Kidney (tissue), 14 donors: ENCODE results near the gene TEX12. TPM values are rescaled to one million over a fixed set of nuclear protein-coding genes. Genes with fewer than 3 reads are reported as not detected.

Source experiments
- DNase-seq, 5 donors: peaks; one replicate each; pipeline ENCODE4 v3.0.0-alpha.2; 2013 to 2020
- FAIRE-seq: peaks from 2 replicates; lab custom pipeline; 2012; peaks lifted over from hg19 to GRCh38; lab: Jason Lieb, UNC
- H3K27ac ChIP-seq, 2 donors: one replicate each; pipeline ENCODE4 v1.7.0; 2013; ENCODE audit warnings: low read depth in 2 of 2, low read length in 2 of 2, inconsistent platforms in 1 of 2
- H3K27me3 ChIP-seq: one replicate; pipeline ENCODE4 v1.7.1; 2013; ENCODE audit warnings: low read length, inconsistent platforms; ENCODE audit not compliant: control insufficient read depth, insufficient read depth
- H3K36me3 ChIP-seq, 3 donors: one replicate each; pipeline versions ENCODE4 v1.7.0 to v1.7.1; 2013; ENCODE audit warnings: low read length in 3 of 3, control low read depth in 1 of 3, inconsistent platforms in 1 of 3; ENCODE audit not compliant: insufficient read depth in 3 of 3, control insufficient read depth in 2 of 3
- H3K4me1 ChIP-seq, 3 donors: one replicate each; pipeline versions ENCODE4 v1.7.0 to v1.7.1; 2013; ENCODE audit warnings: low read length in 3 of 3, inconsistent platforms in 1 of 3, low read depth in 1 of 3; ENCODE audit not compliant: control insufficient read depth in 2 of 3, insufficient read depth in 2 of 3
- H3K4me3 ChIP-seq, 3 donors: one replicate each; pipeline versions ENCODE4 v1.7.0 to v1.8.1; 2013; ENCODE audit warnings: low read length in 3 of 3, control low read depth in 1 of 3, inconsistent platforms in 1 of 3
- H3K9ac ChIP-seq, 3 donors: one replicate each; pipeline versions ENCODE4 v1.7.0 to v1.7.1; 2013; ENCODE audit warnings: low read length in 3 of 3, control low read depth in 1 of 3, inconsistent platforms in 1 of 3
- H3K9me3 ChIP-seq, 3 donors: one replicate each; pipeline versions ENCODE4 v1.7.0 to v1.7.1; 2013; ENCODE audit warnings: low read length in 3 of 3, control low read depth in 1 of 3, inconsistent platforms in 1 of 3; ENCODE audit not compliant: control insufficient read depth in 2 of 3, insufficient read depth in 1 of 3
- intact Hi-C: fragments of 100-400 bp; cut with DNase I; formaldehyde crosslinking; loops from one replicate; pipeline ENCODE4 v1.11.1; 2022
- polyA plus RNA-seq: library from polyadenylated mRNA; stranded (reverse); fragments of 350-450 nt; fragmentation: Illumina TruSeq; extraction: RNeasy Lipid Tissue Mini Kit (QIAGEN cat#74804); gene quantifications from one replicate; pipeline ENCODE4 v1.2.3, GENCODE V29; 2014; ENCODE audit warnings: low read depth, low replicate concordance; ENCODE audit not compliant: insufficient read depth
- total RNA-seq: library from RNA; stranded (reverse); fragmentation: NEBNext Ultra II Directional; extraction: Animal tissue kit (Norgen Biotek cat#: 25700); gene quantifications from one replicate; pipeline ENCODE4 v1.2.1, GENCODE V29; 2021
- TF ChIP-seq, protein P1 (sequence below): IDR thresholded peaks from 3 replicates; pipeline ENCODE4 v1.5.1; 2012; ENCODE audit warnings: mild to moderate bottlenecking, moderate library complexity, borderline replicate concordance; ENCODE audit not compliant: insufficient read depth; ENCODE audit errors: extremely low read depth
- donor health status: control.
- donor health status: control.
- donor health status: control.
- donor health status: control.
- donor health status: control.
- donor health status: DM: yes; HTN: yes; CAD: no.
- donor health status: Normal renal cell carcinoma (clear cell type).

The TEX12 gene
- total and polyA plus RNA-seq, 2 donors from 2014 or later = not detected

DNA sequence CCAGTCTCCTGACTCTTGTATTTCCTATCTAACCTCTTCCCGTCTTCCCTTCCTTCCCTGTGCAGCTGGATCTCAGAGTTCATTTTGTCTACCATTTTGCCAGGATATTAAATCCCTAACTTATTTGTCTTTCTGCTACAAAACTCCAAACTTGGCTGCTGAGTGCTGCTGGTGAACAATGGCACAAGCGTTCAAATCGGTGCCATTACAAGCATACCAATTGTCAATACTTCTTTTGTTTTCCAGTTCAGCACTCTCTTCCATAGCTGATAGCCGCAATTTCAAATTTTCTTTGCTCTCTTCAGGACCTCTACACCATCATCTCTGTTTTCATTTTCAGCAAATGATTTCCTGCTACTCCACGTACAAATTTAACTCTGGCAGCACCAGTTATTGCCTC, 16.7 kb upstream of the TEX12 start:
- no peak for DNase-seq
- H3K9ac ChIP-seq = no peak overlapping the region
- H3K27me3 ChIP-seq = no peaks in the 10 kb centered on the region
- H3K36me3 ChIP-seq = no peaks in the 10 kb centered on the region
- H3K27ac ChIP-seq = no peak overlapping the region
- TF ChIP-seq, protein P1, sequence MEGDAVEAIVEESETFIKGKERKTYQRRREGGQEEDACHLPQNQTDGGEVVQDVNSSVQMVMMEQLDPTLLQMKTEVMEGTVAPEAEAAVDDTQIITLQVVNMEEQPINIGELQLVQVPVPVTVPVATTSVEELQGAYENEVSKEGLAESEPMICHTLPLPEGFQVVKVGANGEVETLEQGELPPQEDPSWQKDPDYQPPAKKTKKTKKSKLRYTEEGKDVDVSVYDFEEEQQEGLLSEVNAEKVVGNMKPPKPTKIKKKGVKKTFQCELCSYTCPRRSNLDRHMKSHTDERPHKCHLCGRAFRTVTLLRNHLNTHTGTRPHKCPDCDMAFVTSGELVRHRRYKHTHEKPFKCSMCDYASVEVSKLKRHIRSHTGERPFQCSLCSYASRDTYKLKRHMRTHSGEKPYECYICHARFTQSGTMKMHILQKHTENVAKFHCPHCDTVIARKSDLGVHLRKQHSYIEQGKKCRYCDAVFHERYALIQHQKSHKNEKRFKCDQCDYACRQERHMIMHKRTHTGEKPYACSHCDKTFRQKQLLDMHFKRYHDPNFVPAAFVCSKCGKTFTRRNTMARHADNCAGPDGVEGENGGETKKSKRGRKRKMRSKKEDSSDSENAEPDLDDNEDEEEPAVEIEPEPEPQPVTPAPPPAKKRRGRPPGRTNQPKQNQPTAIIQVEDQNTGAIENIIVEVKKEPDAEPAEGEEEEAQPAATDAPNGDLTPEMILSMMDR = no peak
- no peaks in the 10 kb centered on the region for H3K9me3 ChIP-seq
- no peaks in the 10 kb centered on the region for H3K4me1 ChIP-seq
- FAIRE-seq = no peak
- no peak overlapping the region for H3K4me3 ChIP-seq
- intact Hi-C loops = no loop called here

GRCh38 chr11:112156153-112156955, 10.8 kb upstream of the TEX12 start:
- Histone ChIP-seq H3K4me1 (no peaks in the 10 kb centered on the region), H3K9ac (no peak overlapping the region), H3K36me3 (no peaks in the 10 kb centered on the region), H3K27ac (no peak overlapping the region), H3K27me3 (no peaks in the 10 kb centered on the region), H3K4me3 (no peak overlapping the region), H3K9me3 (no peaks in the 10 kb centered on the region)
- FAIRE-seq = peak; percentile 95
- DNase-seq = no peak
- TF ChIP-seq, protein P1 = no peak
- intact Hi-C loops = no loop called here

DNA sequence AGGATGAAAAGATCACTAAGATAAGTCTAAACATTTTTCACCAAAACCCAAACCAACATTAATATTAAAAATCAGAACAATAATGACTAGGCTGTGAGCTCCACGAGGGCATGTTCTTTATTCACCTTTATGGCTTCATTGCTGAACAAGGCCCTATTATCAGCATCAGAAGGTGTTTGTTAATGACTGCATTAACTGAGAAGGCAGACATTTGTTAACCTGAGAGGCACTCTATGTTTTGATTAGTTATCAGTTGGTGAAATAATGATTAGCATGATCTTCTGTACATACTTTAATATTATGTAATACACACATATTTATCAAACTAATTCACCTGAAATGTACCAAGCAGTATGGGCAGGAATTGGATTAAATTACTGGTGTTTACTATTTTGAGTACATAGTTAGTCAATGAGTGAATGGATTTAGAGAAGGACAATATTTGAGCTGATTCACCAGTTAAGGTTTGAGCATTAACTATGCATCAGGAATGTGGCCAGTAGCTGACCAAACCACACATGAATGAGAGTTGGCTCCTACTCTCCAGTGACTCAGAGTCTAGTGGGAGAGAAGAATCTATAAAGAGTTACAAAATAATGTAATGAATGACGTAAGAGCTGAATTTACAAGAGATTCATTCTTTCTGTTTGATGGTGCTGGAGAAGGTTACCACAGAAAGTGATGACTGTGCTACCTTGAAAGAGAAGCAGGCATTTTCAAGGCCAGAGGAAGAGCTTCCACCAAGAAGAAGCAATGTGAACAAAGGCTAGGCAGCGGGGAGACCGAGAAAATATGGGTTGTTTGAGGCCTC, 10.0 kb upstream of the TEX12 start:
- H3K9ac ChIP-seq = no peak overlapping the region
- H3K9me3 ChIP-seq = no peaks in the 10 kb centered on the region
- TF ChIP-seq, protein P1 = no peak
- peak overlapping the region in 1 of 2 donors; percentile 42 for H3K27ac ChIP-seq
- intact Hi-C loops = no loop called here
- no peaks in the 10 kb centered on the region for H3K4me1 ChIP-seq
- no peak for DNase-seq
- H3K27me3 ChIP-seq = no peaks in the 10 kb centered on the region
- peak; percentile 92 for FAIRE-seq
- H3K4me3 ChIP-seq = no peak overlapping the region
- H3K36me3 ChIP-seq = no peaks in the 10 kb centered on the region
